AG04449 (cell line): Measurements from ENCODE around the gene CBLC.

ENCODE experiments used
- CTCF ChIA-PET: fragments of 350-600 bp; formaldehyde crosslinking; extraction: SDS; loops from one replicate; lab custom pipeline; 2021; ENCODE audit warnings: antibody characterized with exemption; lab: Yijun Ruan, JAX
- POLR2A ChIA-PET: fragments of 400-600, 350-600 bp; formaldehyde crosslinking; extraction: SDS; loops from one replicate; lab custom pipeline; 2020; ENCODE audit warnings: antibody characterized with exemption, inconsistent platforms; lab: Yijun Ruan, JAX
- DNase-seq: peaks from one replicate; pipeline ENCODE4 v3.0.0-alpha.2; 2010; ENCODE audit warnings: low read depth, low spot score
- H3K4me3 ChIP-seq: 2 replicates; pipeline ENCODE4 v1.5.1; 2011; ENCODE audit warnings: low read depth, mild to moderate bottlenecking, control low read depth, low read length
- TF ChIP-seq, protein P1 (sequence below): IDR thresholded peaks from one replicate; pipeline ENCODE4 v1.5.1; 2011; ENCODE audit warnings: mild to moderate bottlenecking, moderate library complexity, low read length, control low read depth, inconsistent platforms; ENCODE audit not compliant: insufficient read depth; ENCODE audit errors: missing control alignments

The CBLC gene

DNA sequence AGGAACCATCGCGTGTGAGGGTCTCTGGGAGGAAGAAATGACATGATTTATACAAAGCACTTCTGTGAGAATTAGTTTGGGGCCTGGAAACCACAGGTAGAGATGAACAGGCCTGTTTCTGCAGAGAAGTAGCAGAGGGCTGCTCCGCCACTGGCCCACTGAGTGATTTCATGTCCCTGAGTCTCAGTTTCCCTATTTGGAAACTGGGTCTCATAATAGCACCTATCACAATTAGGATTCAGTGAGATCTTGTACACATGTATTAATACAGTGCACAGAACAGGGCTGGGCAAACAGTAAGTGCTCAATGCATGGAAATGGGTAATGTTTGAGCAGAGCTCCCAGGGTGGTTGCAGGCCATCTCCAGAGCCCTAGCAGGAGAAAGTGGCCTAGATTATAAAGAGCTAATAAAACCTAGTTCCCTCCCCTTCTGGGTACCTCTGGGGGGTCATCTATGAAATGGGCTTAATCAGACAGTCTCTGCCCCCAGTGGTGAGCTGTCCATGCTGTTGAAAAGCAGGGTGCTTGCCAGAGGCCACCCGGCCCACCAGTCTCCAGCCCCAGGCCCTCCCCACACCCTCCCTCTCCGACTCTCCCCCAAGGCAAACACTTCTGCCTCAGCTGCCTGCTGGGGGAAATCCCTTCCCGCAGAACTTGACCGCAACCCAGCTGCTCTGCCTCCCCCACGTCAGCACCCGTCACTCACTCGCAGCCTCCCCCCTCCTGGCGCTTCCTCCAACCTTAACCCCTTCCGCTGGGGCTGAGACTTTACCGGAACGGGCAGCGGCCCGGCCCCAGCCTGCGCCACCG is 24.7 kb upstream of the CBLC start:
- TF ChIP-seq, protein P1, sequence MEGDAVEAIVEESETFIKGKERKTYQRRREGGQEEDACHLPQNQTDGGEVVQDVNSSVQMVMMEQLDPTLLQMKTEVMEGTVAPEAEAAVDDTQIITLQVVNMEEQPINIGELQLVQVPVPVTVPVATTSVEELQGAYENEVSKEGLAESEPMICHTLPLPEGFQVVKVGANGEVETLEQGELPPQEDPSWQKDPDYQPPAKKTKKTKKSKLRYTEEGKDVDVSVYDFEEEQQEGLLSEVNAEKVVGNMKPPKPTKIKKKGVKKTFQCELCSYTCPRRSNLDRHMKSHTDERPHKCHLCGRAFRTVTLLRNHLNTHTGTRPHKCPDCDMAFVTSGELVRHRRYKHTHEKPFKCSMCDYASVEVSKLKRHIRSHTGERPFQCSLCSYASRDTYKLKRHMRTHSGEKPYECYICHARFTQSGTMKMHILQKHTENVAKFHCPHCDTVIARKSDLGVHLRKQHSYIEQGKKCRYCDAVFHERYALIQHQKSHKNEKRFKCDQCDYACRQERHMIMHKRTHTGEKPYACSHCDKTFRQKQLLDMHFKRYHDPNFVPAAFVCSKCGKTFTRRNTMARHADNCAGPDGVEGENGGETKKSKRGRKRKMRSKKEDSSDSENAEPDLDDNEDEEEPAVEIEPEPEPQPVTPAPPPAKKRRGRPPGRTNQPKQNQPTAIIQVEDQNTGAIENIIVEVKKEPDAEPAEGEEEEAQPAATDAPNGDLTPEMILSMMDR, result peak; percentile 12
- peak overlapping the region; percentile 53 for H3K4me3 ChIP-seq
- POLR2A ChIA-PET, result interaction anchor here (0.7 to 1.9 kb wide), 6 partner anchors 10 to 29 kb away, joined by 3 to 14 read pairs (median 4); no protein-coding TSS in a partner anchor
- DNase-seq, result peak; percentile 89
- CTCF ChIA-PET, result interaction anchor here (0.5 to 2.1 kb wide), 8 partner anchors 10 to 175 kb away, joined by 3 to 27 read pairs (median 4); no protein-coding TSS in a partner anchor

DNA sequence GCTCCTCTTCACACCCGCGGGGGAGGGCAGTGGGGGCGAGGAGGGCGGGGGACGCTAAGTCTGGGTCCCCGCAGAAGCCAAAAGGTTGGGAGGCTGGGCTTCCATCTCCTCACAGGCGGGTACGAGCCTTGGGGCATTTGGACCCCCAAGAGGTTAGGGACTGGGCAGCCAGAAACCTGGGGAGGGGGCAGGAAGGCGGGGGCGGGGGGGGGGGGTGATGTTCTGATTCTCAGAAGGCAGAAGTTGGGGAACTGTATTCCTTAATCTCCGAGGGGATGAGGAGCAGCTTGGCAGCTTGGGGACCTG is 24.1 kb upstream of the CBLC start:
- CTCF ChIA-PET, result interaction anchor here (0.6 to 2.1 kb wide), 7 partner anchors 11 to 175 kb away, joined by 3 to 27 read pairs (median 4); no protein-coding TSS in a partner anchor
- TF ChIP-seq, protein P1, result no peak
- DNase-seq, result no peak
- H3K4me3 ChIP-seq, result peak overlapping the region; percentile 53
- POLR2A ChIA-PET, result interaction anchor here (0.9 to 1.9 kb wide), 4 partner anchors 8 to 20 kb away, joined by 3 to 14 read pairs (median 8); no protein-coding TSS in a partner anchor

- POLR2A ChIA-PET, result interaction anchor here (0.9 to 1.9 kb wide), 4 partner anchors 8 to 19 kb away, joined by 3 to 14 read pairs (median 8); no protein-coding TSS in a partner anchor
- TF ChIP-seq, protein P1, result no peak
- CTCF ChIA-PET, result interaction anchor here (0.7 to 2.1 kb wide), 4 partner anchors 15 to 183 kb away, joined by 3 to 27 read pairs (median 12); no protein-coding TSS in a partner anchor
- no peak for DNase-seq
- peak overlapping the region; percentile 53 for H3K4me3 ChIP-seq
Measured at GRCh38 chr19:44753932-44754749, 23.5 kb upstream of the CBLC start.

DNA sequence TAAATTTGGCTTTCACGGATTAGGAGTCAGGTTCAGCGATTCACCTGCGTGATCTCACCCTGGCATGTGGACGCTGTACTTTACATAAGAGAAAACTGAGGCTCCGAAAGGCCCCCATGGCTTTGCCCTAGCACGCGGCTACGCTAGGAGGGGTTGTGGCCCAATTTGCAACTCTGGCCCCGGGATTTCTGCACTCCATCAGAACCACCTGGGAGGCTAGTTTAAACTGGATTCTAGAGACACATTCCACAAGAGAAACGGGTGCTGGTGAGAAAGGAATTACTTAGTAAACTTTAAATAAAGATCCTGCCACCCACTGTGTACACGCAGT is 23.0 kb upstream of the CBLC start:
- peak overlapping the region; percentile 53; the same call in 1 of the 2 replicates for H3K4me3 ChIP-seq
- ChIA-PET CTCF (interaction anchor here (2.1 to 5.7 kb wide), 4 partner anchors 16 to 31 kb away, joined by 21 to 50 read pairs (median 38); no protein-coding TSS in a partner anchor), POLR2A (interaction anchor here (0.9 to 1.8 kb wide), 4 partner anchors 8 to 16 kb away, joined by 3 to 12 read pairs (median 4); no protein-coding TSS in a partner anchor)

GRCh38 chr19:44755219-44755618 is 22.5 kb upstream of the CBLC start:
- POLR2A ChIA-PET, result interaction anchor here (1.0 to 1.4 kb wide), 2 partner anchors 13 to 16 kb away, joined by 3 to 4 read pairs; no protein-coding TSS in a partner anchor
- TF ChIP-seq, protein P1, result no peak
- DNase-seq, result no peak
- CTCF ChIA-PET, result interaction anchor here (1.2 to 5.7 kb wide), 4 partner anchors 10 to 31 kb away, joined by 3 to 50 read pairs (median 26); no protein-coding TSS in a partner anchor
- no peak overlapping the region for H3K4me3 ChIP-seq

More for the DNA sequence above, 23.0 kb upstream of the CBLC start:
- no peak for DNase-seq
- TF ChIP-seq, protein P1, result no peak
